Esophagus mucosa (tissue), 1 donor: Measurements from ENCODE around the gene TRIM46. TPM values are rescaled to one million over a fixed set of nuclear protein-coding genes. Genes with fewer than 3 reads are reported as not detected.
"Not testable (repeated sequence)": the region's sequence is repeated elsewhere in the genome, so short reads cannot be mapped to it uniquely, and the experiment has no call there.

Source experiments
- ATAC-seq: fragments of 200-7000 bp; cut with Tn5 transposase; one replicate; pipeline ENCODE4 v1.9.1; 2020
- total RNA-seq: library from RNA; stranded (reverse); gene quantifications from one replicate; pipeline ENCODE4 v1.2.4, GENCODE V29; 2023
- donor health status: DM: yes; HTN: yes; CAD: no.

Gene TRIM46
- total RNA-seq, 1 donor from 2014 or later: 0.12 TPM

DNA sequence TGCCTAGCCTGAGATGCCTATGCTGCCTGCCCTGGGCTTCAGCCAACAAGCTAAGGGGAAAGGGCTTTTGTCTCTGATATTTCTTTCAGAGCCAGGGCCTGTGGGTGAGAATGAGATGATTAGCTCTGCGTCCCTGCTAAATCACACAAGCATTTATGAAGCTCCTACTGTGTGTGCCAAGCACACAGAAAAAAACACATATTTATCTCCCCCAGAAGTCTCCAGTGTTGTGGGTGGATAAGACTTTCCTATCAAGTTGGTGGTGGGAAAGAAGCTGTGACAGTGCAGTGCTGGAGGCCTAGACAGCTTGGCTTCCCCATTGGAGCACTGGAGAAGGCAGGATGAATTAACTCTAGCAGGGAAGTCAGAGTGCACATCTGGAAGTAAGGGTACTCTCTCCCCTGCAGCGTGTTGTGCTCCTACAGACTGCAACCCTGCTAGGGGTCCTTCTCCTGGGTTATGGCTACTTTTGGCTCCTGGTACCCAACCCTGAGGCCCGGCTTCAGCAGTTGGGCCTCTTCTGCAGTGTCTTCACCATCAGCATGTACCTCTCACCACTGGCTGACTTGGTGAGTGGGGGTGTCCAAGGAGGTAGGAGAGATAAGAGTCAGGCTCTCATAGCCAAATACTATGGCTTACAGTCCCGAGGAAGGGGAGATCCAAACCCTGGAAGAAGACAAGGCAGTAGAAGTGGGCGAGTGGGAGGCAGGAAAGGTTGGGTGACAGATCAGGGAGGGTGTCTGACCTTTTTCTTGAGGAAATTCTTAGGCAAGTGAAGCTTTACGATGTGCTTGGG lies 36.3 kb upstream of the TRIM46 start:
- ATAC-seq: no peak

- peak; percentile 64 for ATAC-seq
Measured at GRCh38 chr1:155139895-155140629, 33.6 kb upstream of the TRIM46 start, which contains the start of gene DPM3. Gene DPM3, minus strand, starts transcription at chr1:155140531. Its CDS starts 291 bp downstream, at chr1:155140240.

DNA sequence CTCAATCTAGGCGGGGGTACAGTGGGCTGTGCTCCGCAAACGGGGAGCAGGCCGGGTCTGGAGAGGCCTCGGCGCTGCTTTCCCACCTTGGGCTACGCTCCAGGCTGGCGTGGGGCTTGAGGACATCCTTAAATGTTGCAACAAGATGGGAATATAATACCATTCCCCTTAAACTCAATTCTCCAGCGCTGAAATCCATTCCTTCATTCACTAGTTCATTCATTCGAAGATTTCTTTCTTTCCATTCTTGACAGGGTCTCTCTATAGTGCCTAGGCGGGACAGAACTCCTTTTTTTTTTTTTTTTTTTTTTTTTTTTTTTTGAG lies 33.1 kb upstream of the TRIM46 start:
- ATAC-seq: no peak

GRCh38 chr1:155141749-155142148 lies 31.9 kb upstream of the TRIM46 start:
- no peak for ATAC-seq

DNA sequence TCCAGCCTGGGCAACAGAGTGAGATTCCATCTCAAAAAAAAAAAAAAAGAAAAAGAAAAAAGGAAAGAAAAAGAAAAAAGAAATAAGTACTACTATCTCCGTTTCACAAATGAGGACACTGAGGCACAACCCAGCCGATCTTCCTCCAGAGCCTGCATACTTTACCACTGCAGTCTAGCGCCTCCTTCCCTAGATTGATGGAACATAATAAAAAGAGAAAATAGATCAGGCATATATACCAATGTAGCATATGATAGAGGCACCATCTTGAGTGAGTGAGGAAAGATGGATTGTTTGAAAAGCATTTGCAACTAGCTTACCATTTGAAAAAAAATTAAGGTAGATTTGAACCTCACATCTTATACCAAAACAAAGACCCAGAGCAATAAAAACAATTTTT lies 28.2 kb upstream of the TRIM46 start:
- ATAC-seq: no peak

GRCh38 chr1:155155996-155156643 lies 17.5 kb upstream of the TRIM46 start:
- ATAC-seq: not testable (repeated sequence)

- no peak for ATAC-seq
Measured at GRCh38 chr1:155158991-155159390, 14.7 kb upstream of the TRIM46 start.

- no peak for ATAC-seq
Measured at GRCh38 chr1:155160128-155160527, 13.5 kb upstream of the TRIM46 start.

GRCh38 chr1:155162631-155163030 lies 11.0 kb upstream of the TRIM46 start:
- not testable (repeated sequence) for ATAC-seq

DNA sequence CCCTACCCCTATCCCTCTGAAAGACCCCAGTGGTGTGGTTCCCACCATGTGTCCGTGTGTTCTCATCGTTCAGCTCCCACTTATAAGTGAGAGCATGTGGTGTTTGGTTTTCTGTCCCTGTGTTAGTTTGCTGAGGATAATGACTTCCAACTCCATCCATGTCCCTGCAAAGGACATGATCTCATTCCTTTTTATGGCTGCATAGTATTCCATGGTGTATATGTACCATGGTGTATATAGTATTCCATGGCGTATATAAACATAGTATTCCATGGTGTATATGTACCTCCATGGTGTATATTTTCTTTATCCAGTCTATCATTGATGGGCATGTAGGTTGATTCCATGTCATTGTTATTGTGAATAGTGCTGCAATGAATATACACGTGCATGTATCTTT lies 9.9 kb upstream of the TRIM46 start:
- not testable (repeated sequence) for ATAC-seq

DNA sequence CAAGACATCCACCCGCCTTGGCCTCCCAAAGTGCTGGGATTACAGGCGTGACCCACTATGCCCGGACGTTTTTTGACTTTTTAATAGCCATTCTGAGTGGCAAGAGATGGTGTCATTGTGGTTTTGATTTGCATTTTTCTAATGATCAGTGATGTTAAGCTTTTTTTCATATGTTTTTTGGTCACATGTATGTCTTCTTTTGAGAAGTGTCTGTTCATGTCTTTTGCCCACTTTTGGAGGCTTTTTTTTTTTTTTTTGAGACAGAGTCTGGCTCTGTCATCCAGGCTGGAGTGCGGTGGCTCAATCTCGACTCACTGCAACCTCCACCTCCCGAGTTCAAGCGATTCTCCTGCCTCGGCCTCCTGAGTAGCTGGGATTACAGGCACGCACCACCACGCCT lies 9.0 kb upstream of the TRIM46 start:
- not testable (repeated sequence) for ATAC-seq

DNA sequence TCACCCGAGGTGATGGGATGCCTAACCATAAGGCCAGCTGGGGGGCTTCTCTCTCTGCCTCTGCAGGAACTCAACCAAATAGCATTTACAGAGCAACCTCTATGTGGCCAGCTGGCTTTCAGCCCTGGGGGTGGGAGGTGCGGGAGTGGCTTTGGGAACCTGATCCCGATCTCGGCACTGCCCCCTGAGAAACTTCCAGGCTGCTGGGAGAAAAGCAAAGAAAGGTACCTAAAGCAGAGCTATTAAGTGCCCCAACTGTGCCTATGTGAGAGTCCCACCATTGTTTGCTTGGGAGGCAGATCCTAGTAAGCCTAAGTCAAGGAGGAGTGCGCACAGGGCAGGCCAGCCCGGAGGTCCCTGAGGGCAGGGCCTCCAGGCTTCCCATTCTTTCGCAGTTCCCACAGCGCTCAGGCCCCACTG lies 7.6 kb upstream of the TRIM46 start:
- no peak for ATAC-seq

DNA sequence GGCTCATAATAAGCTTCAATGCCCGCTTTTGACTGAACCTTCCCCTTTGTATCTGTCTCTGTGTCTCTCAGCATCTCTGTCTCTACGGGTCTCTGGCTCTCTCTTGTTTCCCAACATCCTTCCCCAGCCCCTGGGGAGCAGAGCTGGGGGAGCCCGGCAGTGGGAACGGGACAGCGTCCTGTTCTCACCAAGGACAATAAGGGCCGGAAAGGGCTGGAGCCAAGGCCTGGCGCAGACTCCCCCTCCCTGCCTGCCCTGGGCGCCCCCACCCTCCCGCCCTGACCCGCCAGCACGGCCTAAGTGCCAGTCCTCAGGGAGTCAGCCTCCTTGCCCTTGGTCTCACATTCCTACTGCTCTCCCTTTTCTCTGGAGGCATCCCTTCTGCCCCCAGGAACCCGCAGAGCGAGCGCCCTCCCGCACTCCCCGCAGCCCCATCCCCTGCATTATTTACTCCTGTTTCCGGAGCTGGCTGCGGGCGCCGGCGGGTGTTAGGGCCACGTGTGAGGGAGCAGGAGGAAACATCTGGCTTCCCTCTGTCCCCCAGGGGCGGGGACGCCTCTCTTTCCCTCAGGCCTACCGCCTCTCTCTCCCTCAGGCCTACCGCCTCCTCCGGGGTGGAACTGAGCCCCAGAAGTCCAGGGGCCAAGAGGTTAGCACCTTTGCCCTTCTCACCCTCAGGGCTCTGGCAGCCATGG lies 7.0 kb upstream of the TRIM46 start:
- peak; percentile 24 for ATAC-seq

DNA sequence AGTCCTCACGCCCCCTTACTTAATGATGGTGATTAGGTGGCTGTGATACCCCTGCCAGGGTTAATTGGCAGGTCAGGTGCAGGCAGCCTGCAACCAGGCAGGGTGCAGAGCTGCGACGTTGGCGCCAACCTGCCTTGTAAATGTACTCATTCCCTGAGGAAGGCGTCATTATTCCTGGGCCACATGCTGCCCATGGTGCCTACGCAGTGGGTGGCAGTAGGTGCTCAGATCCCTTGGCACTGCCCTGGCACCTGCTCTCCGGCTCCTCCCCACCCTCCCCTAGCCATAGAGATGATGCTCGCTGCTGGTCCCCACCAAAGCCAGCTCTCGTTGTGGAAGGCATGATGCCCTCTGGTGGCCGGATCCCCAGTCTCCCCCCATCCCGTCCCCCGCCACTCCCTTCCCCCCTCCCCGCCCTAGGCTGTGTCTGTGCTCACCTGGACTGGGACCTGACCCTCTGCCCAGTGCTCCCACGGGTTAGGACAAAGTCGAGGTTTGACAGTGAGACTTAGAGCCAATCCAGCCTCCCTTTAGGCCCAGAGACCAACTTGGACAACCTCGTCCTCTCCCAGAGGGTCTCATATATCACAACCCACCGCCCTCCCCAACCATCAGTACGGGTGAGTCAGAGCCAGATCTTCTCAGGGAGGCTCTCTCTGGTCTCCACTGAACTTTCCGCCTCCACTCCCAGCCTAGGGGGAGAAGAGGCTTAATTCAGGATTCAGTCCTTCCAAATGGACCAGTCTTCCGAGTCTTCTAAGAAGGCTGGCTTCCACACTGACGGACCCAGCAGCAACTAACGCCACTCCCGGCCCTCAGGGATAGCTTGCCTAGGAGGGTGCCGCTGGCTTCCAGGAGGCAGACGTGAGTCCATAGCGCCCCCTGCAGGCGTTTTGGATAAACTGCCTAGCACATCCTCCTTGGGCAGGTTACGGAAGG lies 6.2 kb upstream of the TRIM46 start:
- ATAC-seq: peak; percentile 81

DNA sequence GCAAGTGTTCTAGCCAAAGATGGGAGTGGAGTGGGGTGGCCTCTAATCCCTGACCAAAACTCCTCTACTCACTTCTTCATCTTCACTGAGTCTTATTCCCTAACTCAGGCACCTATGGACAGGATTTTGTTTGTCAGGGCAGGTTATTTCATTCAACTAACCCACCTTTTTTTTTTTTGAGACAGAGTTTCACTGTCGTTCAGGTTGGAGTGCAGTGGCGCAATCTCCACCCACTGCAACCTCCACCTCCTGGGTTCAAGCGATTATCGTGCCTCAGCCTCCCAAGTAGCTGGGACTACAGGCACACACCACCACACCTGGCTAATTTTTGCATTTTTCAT lies 5.6 kb upstream of the TRIM46 start:
- not testable (repeated sequence) for ATAC-seq

- ATAC-seq: no peak
Measured at GRCh38 chr1:155168456-155169210, 5.0 kb upstream of the TRIM46 start.

DNA sequence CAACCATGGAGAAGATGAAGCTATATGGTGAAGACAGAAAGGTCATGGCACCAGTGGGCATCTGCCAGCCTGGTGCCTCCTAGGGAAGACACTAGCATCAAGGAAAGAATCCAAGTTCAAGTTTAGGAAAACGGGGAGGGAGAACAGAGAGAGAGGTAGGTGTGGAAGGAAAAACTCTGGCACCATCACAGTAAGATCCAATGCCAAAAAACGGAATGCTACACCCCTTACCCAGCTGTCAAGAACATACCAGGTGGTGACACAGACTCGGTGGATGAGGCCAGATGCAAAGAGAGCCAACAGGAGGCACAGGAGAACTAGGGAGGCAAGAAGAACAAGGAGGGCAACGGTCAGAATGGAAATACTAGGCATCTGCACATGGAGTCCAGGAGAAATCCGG lies 4.1 kb upstream of the TRIM46 start:
- no peak for ATAC-seq

GRCh38 chr1:155170101-155170785 lies 3.4 kb upstream of the TRIM46 start:
- ATAC-seq: no peak

DNA sequence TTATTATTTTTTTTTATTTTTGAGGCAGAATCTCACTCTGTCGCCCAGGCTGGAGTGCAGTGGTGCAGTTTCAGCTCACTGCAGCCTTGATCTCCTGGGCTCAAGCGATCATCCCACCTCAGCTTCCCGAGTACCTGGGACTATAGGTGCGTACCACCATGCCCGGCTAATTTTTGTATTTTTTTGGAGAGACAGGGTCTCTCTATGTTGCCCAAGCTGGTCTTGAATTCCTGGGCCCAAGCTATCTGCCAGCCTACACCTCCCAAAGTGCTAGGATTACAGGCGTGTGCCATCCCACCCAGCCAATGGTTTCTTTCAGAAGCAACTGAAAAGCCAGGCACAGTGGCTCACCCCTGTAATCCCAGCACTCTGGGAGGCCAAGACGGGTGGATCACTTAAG lies 2.8 kb upstream of the TRIM46 start:
- ATAC-seq: no peak
